GM21737 (cell line): ENCODE data around the gene ALDH3B2.

Experiments used
- ATAC-seq: cut with Tn5 transposase; IDR thresholded peaks from one replicate; pipeline ENCODE4 v1.9.1; 2021; ENCODE audit warnings: mild to moderate bottlenecking, moderate library complexity; ENCODE audit not compliant: unreplicated experiment

ALDH3B2 gene

DNA sequence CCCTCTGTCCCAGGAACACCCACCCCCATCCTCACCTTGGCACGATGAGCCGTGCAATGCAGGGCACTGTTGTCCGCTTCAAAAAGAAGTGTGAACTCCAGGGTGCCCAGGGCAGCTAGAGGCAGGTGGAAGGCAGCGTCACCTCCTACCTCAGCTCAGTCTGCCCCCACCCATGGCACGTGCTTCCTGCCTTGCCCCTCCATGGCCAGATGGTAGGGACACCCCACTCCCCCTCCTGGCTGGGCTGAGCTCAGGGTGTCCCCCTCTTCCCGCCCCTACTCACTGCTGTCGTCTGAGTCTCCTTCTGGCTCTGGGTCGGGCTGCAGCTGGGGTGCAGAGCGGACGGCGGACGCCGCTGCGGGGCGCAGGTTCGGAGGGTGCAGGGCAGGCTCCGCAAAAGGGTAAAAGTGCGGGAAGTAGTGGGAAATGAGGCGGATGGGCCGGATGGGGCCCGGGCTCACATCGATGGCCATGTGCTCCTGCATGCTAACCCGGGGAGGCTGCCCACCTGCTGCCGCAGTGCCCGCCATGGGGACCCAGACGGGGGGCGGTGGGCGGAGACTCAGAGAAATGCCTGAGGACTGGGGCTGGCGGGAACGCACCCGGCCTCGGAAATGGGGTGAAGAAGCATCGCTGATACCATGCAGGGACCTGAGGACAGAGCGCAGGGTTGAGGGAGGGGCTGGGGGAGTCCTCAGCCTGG, 58.5 kb downstream of the ALDH3B2 start:
- no peak for ATAC-seq

DNA sequence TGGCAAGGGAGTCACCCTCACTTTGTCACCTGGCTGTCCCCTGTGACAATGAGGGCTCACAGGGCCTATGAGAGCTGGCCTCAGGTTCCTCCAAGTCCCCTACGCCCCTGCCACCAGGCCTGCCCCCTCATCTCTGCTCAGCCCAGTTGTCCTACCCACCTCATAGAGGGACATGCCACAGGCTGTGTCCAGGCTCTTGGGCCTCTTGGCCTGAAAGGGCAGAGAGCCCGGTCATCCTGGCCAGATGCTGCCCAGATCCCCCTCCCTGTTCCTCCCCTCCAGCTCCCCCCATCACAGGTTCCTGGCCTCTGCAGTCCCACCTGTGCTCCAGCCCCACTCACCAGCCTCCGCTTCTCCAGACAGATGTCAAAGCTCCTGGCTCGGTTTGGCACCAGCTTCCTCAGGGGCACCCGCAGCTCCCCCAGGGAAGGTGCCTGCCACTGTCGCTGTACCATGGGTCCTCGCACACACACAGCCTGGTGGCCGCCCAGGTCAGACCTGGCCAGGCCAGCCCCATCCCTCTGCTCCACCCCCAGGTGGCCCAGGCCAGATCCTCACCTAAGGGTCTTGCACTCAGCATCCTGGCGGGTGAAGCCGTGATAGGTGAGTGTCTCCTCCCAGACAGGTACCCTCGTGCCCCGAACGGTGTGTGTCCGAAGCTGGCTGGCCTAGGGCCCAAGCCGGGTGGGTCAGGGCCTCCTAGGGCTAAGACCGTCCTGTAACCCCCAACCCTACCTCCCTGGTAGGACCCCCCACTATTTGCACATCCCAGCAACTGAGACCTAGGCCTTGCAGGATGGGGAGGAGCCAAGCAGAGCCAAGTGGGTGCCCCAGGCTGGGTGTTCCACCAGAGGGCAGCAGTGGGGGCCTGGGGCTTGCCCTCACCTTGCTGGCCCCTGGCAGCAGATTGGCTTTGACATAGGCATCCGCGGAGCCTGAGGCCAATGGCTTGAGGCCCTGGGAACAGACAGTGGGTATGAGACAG, 59.4 kb downstream of the ALDH3B2 start:
- ATAC-seq = no peak

DNA sequence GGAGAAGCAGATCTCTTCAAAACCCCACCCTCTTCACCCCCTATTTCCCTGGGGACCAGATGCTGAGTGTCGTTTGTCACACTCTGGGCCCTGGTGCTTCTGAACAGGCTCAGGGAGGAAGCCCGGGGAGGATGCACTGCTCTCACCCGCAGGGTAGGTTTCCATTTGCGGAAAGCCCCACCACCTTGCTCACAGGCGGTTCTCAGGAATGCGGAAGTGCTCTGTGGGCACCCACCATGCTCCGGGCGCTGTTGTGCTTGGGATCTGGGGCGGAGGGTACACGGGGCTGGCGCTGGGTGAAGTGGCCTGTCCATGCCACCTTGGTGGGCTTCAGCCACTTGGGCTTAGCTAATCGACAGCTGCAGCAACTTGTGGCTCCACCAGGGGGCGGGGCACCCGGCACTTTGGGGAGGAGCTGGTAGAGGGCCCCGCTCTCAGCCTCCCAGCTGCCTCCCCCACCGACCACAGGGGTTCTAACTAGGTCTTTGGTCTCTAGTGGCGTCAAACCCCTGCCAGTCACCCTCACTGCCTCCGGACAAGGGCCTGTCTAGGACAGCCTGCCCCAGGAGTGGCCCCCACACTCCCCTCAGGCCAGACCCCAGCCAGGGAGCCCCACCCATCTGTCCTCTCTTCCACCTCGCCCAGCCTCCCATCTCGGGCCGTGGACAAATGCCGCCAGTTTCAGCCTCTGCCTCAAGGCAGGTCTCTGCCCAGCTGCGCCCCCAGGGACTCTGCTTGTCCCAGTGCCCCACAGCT, 60.3 kb downstream of the ALDH3B2 start:
- peak; percentile 72 for ATAC-seq

DNA sequence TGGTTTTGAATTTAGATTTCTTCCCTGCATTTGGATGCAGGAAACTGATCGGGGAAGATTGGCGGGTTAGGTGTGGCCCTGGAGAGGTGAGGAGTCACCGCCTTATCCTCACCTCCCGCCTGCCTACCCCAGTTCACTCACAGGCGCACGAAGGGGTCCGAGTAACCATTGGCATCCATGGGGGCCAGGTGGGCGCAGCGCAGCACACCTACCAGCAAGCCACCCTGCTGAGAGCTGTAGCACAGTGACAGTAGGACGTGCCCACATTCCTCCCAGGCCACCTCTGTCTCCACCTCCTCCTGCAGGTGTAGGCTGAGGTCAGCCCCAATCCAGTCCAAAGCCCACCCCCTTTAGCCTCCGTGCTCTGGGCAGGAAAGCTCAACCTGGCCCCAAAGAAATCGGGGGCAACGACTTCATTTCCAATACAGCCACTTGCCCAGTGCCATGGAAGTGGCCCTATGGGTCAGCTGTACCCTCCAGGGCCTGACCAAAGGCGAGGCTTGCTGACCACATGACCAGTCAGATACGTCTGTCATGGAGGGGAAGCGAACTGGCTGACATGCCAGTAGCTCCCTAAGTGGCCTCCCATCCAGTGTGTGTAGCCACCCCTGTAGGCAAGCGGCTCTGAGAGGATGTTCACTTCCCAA, 61.0 kb downstream of the ALDH3B2 start:
- no peak for ATAC-seq

DNA sequence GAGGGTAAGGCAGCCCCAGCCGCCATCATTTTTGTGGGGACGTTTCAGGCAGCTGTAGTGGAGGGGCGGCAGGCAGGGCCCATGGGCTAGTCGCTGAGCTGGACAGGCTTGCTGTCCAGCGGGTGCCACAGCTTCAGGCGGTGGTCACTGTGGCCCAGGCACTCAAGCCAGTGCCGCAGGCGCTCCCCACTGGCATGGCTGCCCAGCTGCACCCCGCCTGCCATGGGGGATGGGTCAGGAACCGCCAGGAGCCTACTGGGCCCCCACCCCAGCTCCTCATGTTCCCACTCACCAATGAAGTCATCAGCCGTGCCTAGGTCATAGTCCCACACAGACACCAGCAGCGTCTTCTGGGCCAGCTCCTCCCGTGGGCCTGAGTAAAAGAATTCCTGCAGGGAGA, 61.7 kb downstream of the ALDH3B2 start:
- ATAC-seq = no peak
